Measurements from ENCODE around the gene UNC5CL.

Gene UNC5CL

GRCh38 chr6:41065550-41066026 is 26.6 kb upstream of the UNC5CL start:
- TF ChIP-seq, protein P1, sequence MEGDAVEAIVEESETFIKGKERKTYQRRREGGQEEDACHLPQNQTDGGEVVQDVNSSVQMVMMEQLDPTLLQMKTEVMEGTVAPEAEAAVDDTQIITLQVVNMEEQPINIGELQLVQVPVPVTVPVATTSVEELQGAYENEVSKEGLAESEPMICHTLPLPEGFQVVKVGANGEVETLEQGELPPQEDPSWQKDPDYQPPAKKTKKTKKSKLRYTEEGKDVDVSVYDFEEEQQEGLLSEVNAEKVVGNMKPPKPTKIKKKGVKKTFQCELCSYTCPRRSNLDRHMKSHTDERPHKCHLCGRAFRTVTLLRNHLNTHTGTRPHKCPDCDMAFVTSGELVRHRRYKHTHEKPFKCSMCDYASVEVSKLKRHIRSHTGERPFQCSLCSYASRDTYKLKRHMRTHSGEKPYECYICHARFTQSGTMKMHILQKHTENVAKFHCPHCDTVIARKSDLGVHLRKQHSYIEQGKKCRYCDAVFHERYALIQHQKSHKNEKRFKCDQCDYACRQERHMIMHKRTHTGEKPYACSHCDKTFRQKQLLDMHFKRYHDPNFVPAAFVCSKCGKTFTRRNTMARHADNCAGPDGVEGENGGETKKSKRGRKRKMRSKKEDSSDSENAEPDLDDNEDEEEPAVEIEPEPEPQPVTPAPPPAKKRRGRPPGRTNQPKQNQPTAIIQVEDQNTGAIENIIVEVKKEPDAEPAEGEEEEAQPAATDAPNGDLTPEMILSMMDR (IDR thresholded peaks at IDR 0.05) = no peak
- no peak overlapping the region for H3K4me3 ChIP-seq (ENCODE audit: low read depth, low read length)
- no peak overlapping the region for H3K9ac ChIP-seq
- no peaks in the 10 kb centered on the region for H3K36me3 ChIP-seq (ENCODE audit: control insufficient read depth, insufficient read depth, low read length)
- H3K4me2 ChIP-seq (ENCODE audit: low read length) = no peak overlapping the region
- H3K27me3 ChIP-seq (ENCODE audit: control insufficient read depth, insufficient read depth, low read length) = no peaks in the 10 kb centered on the region
- H3K79me2 ChIP-seq = no peaks in the 10 kb centered on the region
- peaks cover 9% of the 10 kb centered on the region for H3K4me1 ChIP-seq
- H3K9me3 ChIP-seq (ENCODE audit: control insufficient read depth, low read length) = no peaks in the 10 kb centered on the region
- no peak overlapping the region for H2AFZ ChIP-seq
- H3K27ac ChIP-seq = no peak overlapping the region

GRCh38 chr6:41064841-41065240 is 25.8 kb upstream of the UNC5CL start:
- H3K27ac ChIP-seq = no peak overlapping the region

GRCh38 chr6:41063884-41064285 is 24.9 kb upstream of the UNC5CL start:
- Histone ChIP-seq H3K36me3 (ENCODE audit: control insufficient read depth, insufficient read depth, low read length) (no peaks in the 10 kb centered on the region), H3K79me2 (no peaks in the 10 kb centered on the region), H3K4me1 (peaks cover 16% of the 10 kb centered on the region), H3K4me3 (ENCODE audit: low read depth, low read length) (no peak overlapping the region), H3K27ac (no peak overlapping the region), H2AFZ (no peak overlapping the region), H3K9me3 (ENCODE audit: control insufficient read depth, low read length) (no peaks in the 10 kb centered on the region), H3K9ac (no peak overlapping the region), H3K4me2 (ENCODE audit: low read length) (no peak overlapping the region), H3K27me3 (ENCODE audit: control insufficient read depth, insufficient read depth, low read length) (no peaks in the 10 kb centered on the region)
- TF ChIP-seq, protein P1 (IDR thresholded peaks at IDR 0.05) = no peak

More at GRCh38 chr6:41064841-41065240, 25.8 kb upstream of the UNC5CL start:
- H3K4me3 ChIP-seq (ENCODE audit: low read depth, low read length) = no peak overlapping the region
- TF ChIP-seq, protein P1 (IDR thresholded peaks at IDR 0.05) = no peak
- H3K27me3 ChIP-seq (ENCODE audit: control insufficient read depth, insufficient read depth, low read length) = no peaks in the 10 kb centered on the region
- no peak overlapping the region for H3K4me2 ChIP-seq (ENCODE audit: low read length)
- H2AFZ ChIP-seq = no peak overlapping the region
- no peak overlapping the region for H3K9ac ChIP-seq
- peaks cover 12% of the 10 kb centered on the region for H3K4me1 ChIP-seq
- no peaks in the 10 kb centered on the region for H3K79me2 ChIP-seq
- no peaks in the 10 kb centered on the region for H3K36me3 ChIP-seq (ENCODE audit: control insufficient read depth, insufficient read depth, low read length)
- no peaks in the 10 kb centered on the region for H3K9me3 ChIP-seq (ENCODE audit: control insufficient read depth, low read length)

DNA sequence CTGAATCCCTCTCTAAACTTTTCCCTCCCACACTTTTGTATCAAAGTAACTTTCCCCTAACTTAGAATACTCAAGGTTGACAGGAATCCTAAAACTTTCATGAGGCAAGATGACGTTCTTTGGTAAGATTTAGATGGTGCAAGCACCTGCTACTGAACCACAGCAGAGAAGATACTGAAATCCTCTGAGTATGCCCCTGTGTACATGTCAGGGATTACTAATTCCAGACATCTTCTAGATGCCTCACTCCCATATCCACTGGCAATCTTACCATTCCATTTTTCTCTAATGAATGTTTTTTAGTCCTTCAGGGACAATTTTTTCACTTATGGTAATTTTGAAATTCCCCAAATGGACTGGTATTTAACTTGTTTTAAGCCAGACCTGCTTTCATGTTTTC is 23.0 kb upstream of the UNC5CL start:
- TF ChIP-seq, protein P1 (IDR thresholded peaks at IDR 0.05) = no peak
- Histone ChIP-seq H3K79me2 (no peaks in the 10 kb centered on the region), H3K4me1 (peaks cover 25% of the 10 kb centered on the region), H3K27ac (no peak overlapping the region), H3K4me3 (ENCODE audit: low read depth, low read length) (no peak overlapping the region), H3K36me3 (ENCODE audit: control insufficient read depth, insufficient read depth, low read length) (no peaks in the 10 kb centered on the region), H2AFZ (no peak overlapping the region), H3K9me3 (ENCODE audit: control insufficient read depth, low read length) (no peaks in the 10 kb centered on the region), H3K9ac (no peak overlapping the region), H3K27me3 (ENCODE audit: control insufficient read depth, insufficient read depth, low read length) (no peaks in the 10 kb centered on the region), H3K4me2 (ENCODE audit: low read length) (no peak overlapping the region)

DNA sequence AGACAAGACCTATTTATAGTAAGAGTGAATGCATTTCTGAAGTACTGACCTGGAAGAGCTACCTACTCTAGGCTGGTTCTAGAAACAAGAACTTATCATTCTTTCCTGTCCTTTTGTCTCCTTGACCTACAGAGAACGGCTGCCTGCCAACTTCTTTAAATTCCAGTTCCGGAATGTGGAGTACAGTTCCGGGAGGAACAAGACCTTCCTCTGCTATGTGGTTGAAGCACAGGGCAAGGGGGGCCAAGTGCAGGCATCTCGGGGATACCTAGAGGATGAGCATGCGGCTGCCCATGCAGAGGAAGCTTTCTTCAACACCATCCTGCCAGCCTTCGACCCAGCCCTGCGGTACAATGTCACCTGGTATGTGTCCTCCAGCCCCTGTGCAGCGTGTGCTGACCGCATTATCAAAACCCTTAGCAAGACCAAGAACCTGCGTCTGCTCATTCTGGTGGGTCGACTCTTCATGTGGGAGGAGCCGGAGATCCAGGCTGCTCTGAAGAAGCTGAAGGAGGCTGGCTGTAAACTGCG is 22.2 kb upstream of the UNC5CL start:
- Histone ChIP-seq H3K4me3 (ENCODE audit: low read depth, low read length) (no peak overlapping the region), H3K27me3 (ENCODE audit: control insufficient read depth, insufficient read depth, low read length) (no peaks in the 10 kb centered on the region), H3K27ac (no peak overlapping the region), H3K9me3 (ENCODE audit: control insufficient read depth, low read length) (no peaks in the 10 kb centered on the region), H2AFZ (no peak overlapping the region), H3K9ac (no peak overlapping the region), H3K4me1 (peaks cover 25% of the 10 kb centered on the region), H3K4me2 (ENCODE audit: low read length) (no peak overlapping the region), H3K79me2 (no peaks in the 10 kb centered on the region), H3K36me3 (ENCODE audit: control insufficient read depth, insufficient read depth, low read length) (no peaks in the 10 kb centered on the region)
- TF ChIP-seq, protein P1 (IDR thresholded peaks at IDR 0.05) = no peak

All from parathyroid adenoma (tissue), 2 donors.